PC-3 (cell line): ENCODE measurements around the gene GLO1. TPM values are rescaled to one million over a fixed set of nuclear protein-coding genes. Genes with fewer than 3 reads are reported as not detected.

Source experiments
- ATAC-seq: fragments of 200-7000 bp; cut with Tn5 transposase; 2 replicates; pipeline ENCODE4 v1.9.1; 2020; ENCODE audit warnings: mild to moderate bottlenecking, moderate library complexity
- BruUV-seq: library from RNA; stranded (reverse); fragments of 400-500 nt; replicated peaks from 2 replicates; lab custom pipeline; 2021; lab: Mats Ljungman, UMichigan
- CTCF ChIA-PET: fragments of 300-600 bp; sonication (Branson Sonifier 250); formaldehyde crosslinking; loops from one replicate; lab custom pipeline; 2022; ENCODE audit warnings: antibody characterized with exemption; lab: Charles Lee
- POLR2A ChIA-PET: fragments of 300-600 bp; sonication (Branson Sonifier 250); formaldehyde crosslinking; loops from one replicate; lab custom pipeline; 2022; ENCODE audit warnings: antibody characterized with exemption; ENCODE audit not compliant: unreplicated experiment; lab: Charles Lee
- DNase-seq: peaks from one replicate; pipeline ENCODE4 v3.0.0-alpha.2; 2015
- H2AFZ ChIP-seq: fragments of 300-600 bp; sonication (generic); 2 replicates; pipeline ENCODE4 v1.6.0; 2016; ENCODE audit warnings: antibody characterized with exemption, low read length
- H3F3A ChIP-seq: fragments of 300-600 bp; sonication (generic); one replicate; pipeline ENCODE4 v1.6.0; 2017; ENCODE audit warnings: antibody characterized with exemption, low read length, control low read depth, mild to moderate bottlenecking; ENCODE audit not compliant: unreplicated experiment
- H3K27ac ChIP-seq: fragments of 300-600 bp; sonication (generic); 2 replicates; pipeline ENCODE4 v1.5.1; 2016; ENCODE audit warnings: mild to moderate bottlenecking, low read length
- H3K27me3 ChIP-seq: fragments of 300-600 bp; sonication (generic); 2 replicates; pipeline ENCODE4 v1.6.1; 2016; ENCODE audit warnings: low read length, mixed read lengths
- H3K36me3 ChIP-seq: fragments of 300-600 bp; sonication (generic); 2 replicates; pipeline ENCODE4 v1.6.1; 2016; ENCODE audit warnings: low read depth, mixed run types, low read length, mixed read lengths
- H3K4me1 ChIP-seq: fragments of 300-600 bp; sonication (generic); 2 replicates; pipeline ENCODE4 v1.5.1; 2016; ENCODE audit warnings: low read length; ENCODE audit not compliant: insufficient read depth
- H3K4me2 ChIP-seq: fragments of 300-600 bp; sonication (generic); 2 replicates; pipeline ENCODE4 v1.6.0; 2016; ENCODE audit warnings: low read length
- H3K4me3 ChIP-seq: fragments of 300-600 bp; sonication (generic); 2 replicates; pipeline ENCODE4 v1.5.1; 2016; ENCODE audit warnings: mild to moderate bottlenecking, low read length, mixed read lengths
- H3K79me2 ChIP-seq: fragments of 300-600 bp; sonication (generic); 2 replicates; pipeline ENCODE4 v1.6.1; 2017; ENCODE audit warnings: low read length, mixed read lengths
- H3K9ac ChIP-seq: fragments of 300-600 bp; sonication (generic); 2 replicates; pipeline ENCODE4 v1.6.0; 2016; ENCODE audit warnings: mild to moderate bottlenecking, low read length
- H3K9me2 ChIP-seq: fragments of 300-600 bp; sonication (generic); replicated peaks from 2 replicates; pipeline ENCODE4 v1.6.1; 2016; ENCODE audit warnings: mixed run types, low read length, mixed read lengths
- H3K9me3 ChIP-seq: fragments of 300-600 bp; sonication (generic); 2 replicates; pipeline ENCODE4 v1.6.1; 2016; ENCODE audit warnings: low read length, mixed read lengths
- H4K20me1 ChIP-seq: fragments of 300-600 bp; sonication (generic); 2 replicates; pipeline ENCODE4 v1.6.1; 2016; ENCODE audit warnings: low read length, mixed read lengths
- CTCF ChIP-seq: fragments of 300-600 bp; sonication (generic); conservative IDR thresholded peaks from 2 replicates; pipeline ENCODE4 v1.5.1; 2017; ENCODE audit warnings: antibody characterized with exemption, low read depth, mild to moderate bottlenecking, low read length
- EZH2 ChIP-seq: fragments of 300-600 bp; sonication (generic); IDR thresholded peaks from one replicate; pipeline ENCODE4 v1.6.1; 2017; ENCODE audit warnings: antibody characterized with exemption, mild to moderate bottlenecking, low read length; ENCODE audit not compliant: unreplicated experiment
- EZH2phosphoT487 ChIP-seq: fragments of 300-600 bp; sonication (generic); IDR thresholded peaks from 2 replicates; pipeline ENCODE4 v1.6.1; 2018; ENCODE audit warnings: mild to moderate bottlenecking, antibody characterized with exemption, low read length, borderline replicate concordance
- intact Hi-C: fragments of 100-400 bp; cut with micrococcal nuclease; formaldehyde crosslinking; loops from 2 replicates; pipeline ENCODE4 v1.9.0; 2023
- total RNA-seq: library from RNA; depleted of rRNA; stranded (reverse); fragments of >200 nt; gene quantifications from 2 replicates; pipeline ENCODE4 v1.2.3, GENCODE V29; 2014

The GLO1 gene
- total RNA-seq, 1 experiment from 2014 or later: 233 TPM

- no peak for ATAC-seq
- Histone ChIP-seq H3K36me3 (peaks cover 44% of the 10 kb centered on the region), H4K20me1 (no peaks in the 10 kb centered on the region), H3K79me2 (no peaks in the 10 kb centered on the region), H3K27me3 (no peaks in the 10 kb centered on the region), H3K9me3 (no peaks in the 10 kb centered on the region), H3F3A (no peaks in the 10 kb centered on the region), H2AFZ (no peak overlapping the region), H3K9me2 (no peaks in the 10 kb centered on the region), H3K4me1 (no peaks in the 10 kb centered on the region), H3K9ac (no peak overlapping the region), H3K4me2 (no peak overlapping the region), H3K4me3 (no peak overlapping the region), H3K27ac (no peak overlapping the region)
- ChIA-PET CTCF (no interaction called here), POLR2A (no interaction called here)
- intact Hi-C loops: loop anchor here (10.0 kb wide), 1 partner anchor 642 kb away; no protein-coding TSS in a partner anchor
- DNase-seq: no peak
- BruUV-seq: no TSS peak
- TF ChIP-seq EZH2 (no peak), CTCF (no peak)
Observed at GRCh38 chr6:38676974-38677544, 25.9 kb downstream of the GLO1 start.

- TSS peak; percentile 50 for BruUV-seq
- no peak overlapping the region for H3K4me2 ChIP-seq
- no peak for ATAC-seq
- intact Hi-C loops: loop anchor here (10.0 kb wide), 1 partner anchor 642 kb away; no protein-coding TSS in a partner anchor
- ChIA-PET POLR2A (no interaction called here), CTCF (no interaction called here)
- no peaks in the 10 kb centered on the region for H3K4me1 ChIP-seq
- no peaks in the 10 kb centered on the region for H4K20me1 ChIP-seq
- H3K79me2 ChIP-seq: no peaks in the 10 kb centered on the region
- no peaks in the 10 kb centered on the region for H3K9me3 ChIP-seq
- no peak overlapping the region for H2AFZ ChIP-seq
- no peaks in the 10 kb centered on the region for H3K9me2 ChIP-seq
- no peak overlapping the region for H3K27ac ChIP-seq
- H3K9ac ChIP-seq: no peak overlapping the region
- DNase-seq: no peak
- H3K4me3 ChIP-seq: no peak overlapping the region
- no peaks in the 10 kb centered on the region for H3K27me3 ChIP-seq
- no peak for TF ChIP-seq CTCF
- TF ChIP-seq EZH2phosphoT487: no peak
- TF ChIP-seq EZH2: no peak
- H3F3A ChIP-seq: no peaks in the 10 kb centered on the region
- peaks cover 38% of the 10 kb centered on the region for H3K36me3 ChIP-seq
Observed at GRCh38 chr6:38676236-38676973, 26.5 kb downstream of the GLO1 start.
